Ureter (tissue), 1 donor: Measurements from ENCODE around the gene TRIM16. TPM values are rescaled to one million over a fixed set of nuclear protein-coding genes. Genes with fewer than 3 reads are reported as not detected.
"Not testable (repeated sequence)": the region's sequence is repeated elsewhere in the genome, so short reads cannot be mapped to it uniquely, and the experiment has no call there.

Experiments used
- DNase-seq: peaks from one replicate; pipeline ENCODE4 v3.0.0-alpha.2; 2020; ENCODE audit warnings: low spot score
- total RNA-seq: library from RNA; stranded (reverse); gene quantifications from one replicate; pipeline ENCODE4 v1.2.4, GENCODE V29; 2023
- donor health status: DM: yes; HTN: yes; CAD: no.

TRIM16 gene
- total RNA-seq, 1 donor from 2014 or later, result 68.6 TPM

- not testable (repeated sequence) for DNase-seq
These were observed 68.3 kb downstream of the TRIM16 start for GRCh38 chr17:15615850-15616249.

DNA sequence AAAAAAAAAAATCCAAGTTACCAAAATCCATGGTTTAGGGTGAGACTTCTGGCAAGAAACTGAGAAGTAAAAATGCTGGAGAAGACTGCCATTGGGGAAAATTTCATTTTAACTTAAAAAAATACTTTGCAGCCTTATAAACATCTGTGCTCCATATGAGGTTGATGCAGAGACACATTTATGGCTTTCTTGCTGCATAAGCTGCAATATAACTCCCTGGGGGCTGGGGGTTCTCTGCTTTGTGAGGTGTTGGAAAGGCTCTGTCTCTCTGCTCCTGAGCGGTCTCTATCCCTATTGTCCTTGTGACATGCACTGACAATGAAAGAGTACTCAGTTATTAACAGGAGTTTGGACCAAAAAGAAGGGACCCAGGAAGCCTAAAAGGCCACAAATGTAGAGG, 71.0 kb downstream of the TRIM16 start:
- DNase-seq, result not testable (repeated sequence)

- not testable (repeated sequence) for DNase-seq
These were observed 91.2 kb downstream of the TRIM16 start for GRCh38 chr17:15592960-15593359.

- not testable (repeated sequence) for DNase-seq
These were observed 92.1 kb downstream of the TRIM16 start for GRCh38 chr17:15591986-15592385.

DNA sequence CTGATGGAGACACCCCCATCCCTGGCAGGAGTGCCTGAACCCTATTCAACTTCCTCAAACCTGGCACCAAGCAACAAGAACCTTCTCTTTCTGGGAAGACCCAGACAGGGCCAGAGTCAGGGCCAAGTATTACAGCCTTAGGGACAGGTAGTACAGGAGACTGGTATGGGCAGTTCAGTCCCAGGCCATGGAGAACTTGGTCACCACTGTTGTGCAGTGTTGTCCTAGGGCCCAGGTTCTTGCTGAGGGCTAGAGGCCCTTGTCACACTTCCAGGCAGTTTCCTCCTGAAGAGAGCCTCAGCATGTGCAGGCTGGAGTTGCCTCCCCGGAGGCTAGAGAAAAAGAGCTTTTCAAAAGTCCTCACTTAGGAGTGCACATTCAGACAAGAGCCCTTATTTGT, 93.3 kb downstream of the TRIM16 start:
- not testable (repeated sequence) for DNase-seq

DNA sequence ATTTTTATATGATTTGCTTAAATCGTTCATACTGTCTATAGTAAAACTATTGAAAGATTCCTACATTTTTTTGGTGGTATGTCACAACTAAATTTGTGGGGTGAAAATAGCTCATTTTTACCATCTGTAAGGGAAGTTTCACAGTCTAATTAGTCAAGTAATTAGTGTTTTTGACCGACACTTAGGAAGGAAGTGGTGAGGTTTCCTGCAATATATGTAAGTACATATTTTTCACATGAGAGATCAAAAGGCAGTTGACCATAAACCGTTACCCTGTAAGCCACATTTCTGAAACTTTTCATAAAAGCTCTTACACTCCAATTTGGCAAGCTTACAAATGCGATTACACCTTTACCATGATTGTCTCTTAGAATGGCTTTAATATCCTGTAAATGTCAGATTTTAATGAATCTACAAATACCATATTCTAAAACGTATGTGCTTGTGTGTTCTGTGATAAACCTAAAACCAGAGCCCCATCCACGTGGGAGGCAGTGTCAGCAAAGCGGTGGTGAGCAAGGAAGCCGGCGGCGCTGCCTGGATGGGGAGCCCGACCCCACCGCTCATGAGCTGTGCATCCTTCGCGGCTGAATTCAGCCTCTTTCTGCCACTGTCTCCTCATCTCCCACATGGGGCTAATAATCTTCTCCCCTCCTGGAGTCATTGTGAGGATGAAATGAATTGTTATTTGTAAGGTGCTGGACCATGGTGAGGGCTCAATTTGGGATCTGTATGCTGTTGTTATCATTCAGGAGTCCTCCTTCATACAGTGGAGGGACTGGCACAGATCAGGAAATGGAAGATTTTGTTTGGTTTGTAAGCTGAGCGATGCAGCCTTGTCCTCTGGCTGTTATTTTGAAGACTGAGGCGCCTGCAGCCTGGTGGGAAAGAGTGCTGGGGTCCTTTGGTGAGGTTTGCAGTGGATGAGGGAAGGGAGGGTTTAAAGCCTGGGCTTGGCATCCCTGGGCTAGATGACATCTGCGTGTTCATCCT, 94.3 kb downstream of the TRIM16 start:
- not testable (repeated sequence) for DNase-seq

DNA sequence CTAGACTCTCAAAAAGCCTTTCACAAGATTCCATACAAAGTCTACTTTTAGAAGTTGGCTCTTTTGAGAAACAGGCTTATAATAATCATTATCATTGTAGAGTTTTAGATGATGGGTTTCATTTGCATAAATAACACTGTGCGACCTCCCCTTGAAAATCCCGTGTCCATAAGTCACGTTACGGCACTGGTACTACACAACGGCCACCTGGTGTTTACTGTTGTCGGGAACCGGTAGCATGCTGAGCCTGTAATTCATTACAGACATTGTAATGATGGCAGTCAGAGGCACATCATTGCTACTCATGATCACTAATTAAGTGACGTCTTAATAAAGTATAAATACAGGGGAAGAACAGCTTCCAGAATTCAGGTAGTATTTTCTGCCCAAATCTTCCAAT, 96.1 kb downstream of the TRIM16 start:
- DNase-seq, result not testable (repeated sequence)

DNA sequence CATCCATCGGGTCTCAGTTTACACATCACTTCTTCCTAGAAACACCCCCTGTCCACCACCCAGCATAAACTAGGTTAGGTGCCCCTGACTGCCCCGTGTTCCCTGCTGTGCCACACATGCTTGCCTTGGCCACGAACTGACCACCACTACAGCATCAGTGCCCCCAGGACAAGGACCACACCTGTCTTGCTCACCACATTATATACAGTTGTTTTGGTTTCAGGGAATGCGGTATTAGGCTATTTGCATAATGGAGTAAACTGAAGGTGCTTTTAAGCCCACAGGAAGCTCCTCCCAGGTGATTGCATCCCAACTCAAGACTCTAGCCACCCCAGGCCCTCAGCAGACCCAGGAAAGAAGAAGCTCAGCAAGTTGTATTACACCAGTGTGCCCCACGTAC, 100.8 kb downstream of the TRIM16 start:
- not testable (repeated sequence) for DNase-seq

DNA sequence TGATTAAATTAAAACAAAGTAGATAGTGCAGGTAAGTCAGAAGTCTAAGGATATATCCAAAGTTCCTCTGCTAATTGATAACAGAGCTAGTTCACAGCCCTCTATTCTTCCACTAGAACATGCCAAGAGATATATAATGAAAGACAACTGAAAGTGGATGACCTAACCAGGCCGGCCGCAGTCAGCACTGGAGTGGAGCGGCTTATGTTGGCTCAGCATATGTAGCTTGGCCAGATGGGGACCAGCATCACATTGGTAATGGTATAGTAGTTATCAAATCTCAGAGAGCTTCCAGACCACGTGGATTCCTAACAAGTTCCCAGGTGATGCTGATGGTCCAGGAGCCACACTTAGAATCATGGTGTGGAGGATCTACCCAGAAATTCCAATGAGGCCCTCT, 102.6 kb downstream of the TRIM16 start:
- DNase-seq, result not testable (repeated sequence)

Other genes with a start within 250 kb of the TRIM16 start
- 25.4 TPM for gene CDRT4, start 216.7 kb downstream of the TRIM16 start, total RNA-seq
- 39.3 TPM for gene TVP23C, start 120.8 kb downstream of the TRIM16 start, total RNA-seq
- gene FBXW10B, start 64.6 kb downstream of the TRIM16 start, total RNA-seq, result 15.4 TPM
- gene ZNF286A, start 15.4 kb upstream of the TRIM16 start, total RNA-seq, result 14.2 TPM
- gene TBC1D26, start 48.0 kb upstream of the TRIM16 start, total RNA-seq, result 0.47 TPM